Mesenchymal stem cell (in vitro differentiated cells and primary cell): Measurements from ENCODE around the gene IGSF9B.

Source experiments
- DNase-seq: peaks from one replicate; pipeline ENCODE4 v3.0.0-alpha.2; 2013
- H2AFZ ChIP-seq: one replicate; pipeline ENCODE4 v1.6.1; 2013; ENCODE audit warnings: low read depth, mild to moderate bottlenecking, control low read depth, inconsistent platforms, low read length, moderate library complexity
- H2AK5ac ChIP-seq: 2 replicates; pipeline ENCODE4 v1.6.1; 2013; ENCODE audit warnings: low read length, moderate library complexity, mild to moderate bottlenecking, inconsistent platforms; ENCODE audit not compliant: severe bottlenecking
- H2BK120ac ChIP-seq: one replicate; pipeline ENCODE4 v1.6.1; 2013; ENCODE audit warnings: low read depth, mild to moderate bottlenecking, inconsistent platforms, low read length, moderate library complexity
- H2BK12ac ChIP-seq, 2 experiments: one replicate each; pipeline ENCODE4 v1.6.1; 2013; ENCODE audit warnings: inconsistent platforms in 2 of 2, low read length in 2 of 2, mild to moderate bottlenecking in 2 of 2, moderate library complexity in 2 of 2, control low read depth in 1 of 2
- H2BK15ac ChIP-seq: one replicate; pipeline ENCODE4 v1.6.1; 2013; ENCODE audit warnings: mild to moderate bottlenecking, low read depth, inconsistent platforms; ENCODE audit not compliant: poor library complexity, severe bottlenecking
- H2BK5ac ChIP-seq: 2 replicates; pipeline ENCODE4 v1.6.1; 2013; ENCODE audit warnings: low read depth, mild to moderate bottlenecking, low read length, control low read depth, inconsistent platforms; ENCODE audit not compliant: poor library complexity, severe bottlenecking
- H3K14ac ChIP-seq, 2 experiments: one replicate each; pipeline ENCODE4 v1.6.1; 2013; ENCODE audit warnings: inconsistent platforms in 2 of 2, low read length in 2 of 2, control low read depth in 1 of 2, mild to moderate bottlenecking in 1 of 2, moderate library complexity in 1 of 2
- H3K18ac ChIP-seq, 2 experiments: one replicate each; pipeline ENCODE4 v1.6.1; 2013; ENCODE audit warnings: inconsistent platforms in 2 of 2, low read length in 2 of 2, control low read depth in 1 of 2, low read depth in 1 of 2, mild to moderate bottlenecking in 1 of 2
- H3K23ac ChIP-seq, 2 experiments: one replicate each; pipeline ENCODE4 v1.6.1; 2013; ENCODE audit warnings: inconsistent platforms in 2 of 2, low read length in 2 of 2, mild to moderate bottlenecking in 2 of 2, moderate library complexity in 2 of 2, control low read depth in 1 of 2
- H3K27ac ChIP-seq: 2 replicates; pipeline ENCODE4 v1.5.1; 2013; ENCODE audit warnings: mild to moderate bottlenecking, moderate library complexity, low read length, control low read depth, inconsistent platforms; ENCODE audit not compliant: poor library complexity, severe bottlenecking
- H3K27me3 ChIP-seq, 2 experiments: 2 replicates each; pipeline versions ENCODE4 v1.6.1 to v1.7.0; 2013; ENCODE audit warnings: low read length in 2 of 2, mild to moderate bottlenecking in 2 of 2, moderate library complexity in 2 of 2, control low read depth in 1 of 2, inconsistent platforms in 1 of 2; ENCODE audit not compliant: control insufficient read depth in 1 of 2, insufficient read depth in 1 of 2
- H3K36me3 ChIP-seq, 2 experiments: 2 replicates each; pipeline versions ENCODE4 v1.6.1 to v1.7.0; 2013; ENCODE audit warnings: low read length in 2 of 2, control low read depth in 1 of 2, inconsistent platforms in 1 of 2, low read depth in 1 of 2, mild to moderate bottlenecking in 1 of 2; ENCODE audit not compliant: insufficient read depth in 2 of 2, control insufficient read depth in 1 of 2
- H3K4ac ChIP-seq, 2 experiments: one replicate each; pipeline ENCODE4 v1.6.1; 2013; ENCODE audit warnings: inconsistent platforms in 2 of 2, low read length in 2 of 2, mild to moderate bottlenecking in 2 of 2, moderate library complexity in 2 of 2, control low read depth in 1 of 2, low read depth in 1 of 2
- H3K4me1 ChIP-seq: 2 replicates; pipeline ENCODE4 v1.6.1; 2013; ENCODE audit warnings: low read depth, low read length, control low read depth; ENCODE audit not compliant: control insufficient read depth, insufficient read depth
- H3K4me2 ChIP-seq: 2 replicates; pipeline ENCODE4 v1.6.1; 2013; ENCODE audit warnings: low read length, mild to moderate bottlenecking, inconsistent platforms; ENCODE audit not compliant: poor library complexity, severe bottlenecking
- H3K4me3 ChIP-seq, 2 experiments: 2 replicates each; pipeline versions ENCODE4 v1.5.1 to v1.7.0; 2013; ENCODE audit warnings: low read length in 2 of 2, mild to moderate bottlenecking in 2 of 2, control low read depth in 1 of 2, low read depth in 1 of 2; ENCODE audit not compliant: insufficient read depth in 1 of 2
- H3K79me1 ChIP-seq: replicated peaks from 2 replicates; pipeline ENCODE4 v1.6.1; 2013; ENCODE audit warnings: mild to moderate bottlenecking, control low read depth, low read length, inconsistent platforms; ENCODE audit not compliant: poor library complexity, severe bottlenecking
- H3K9ac ChIP-seq: 2 replicates; pipeline ENCODE4 v1.7.0; 2013; ENCODE audit warnings: mild to moderate bottlenecking, low read length, moderate library complexity
- H3K9me3 ChIP-seq: 2 replicates; pipeline ENCODE4 v1.7.0; 2013; ENCODE audit warnings: mild to moderate bottlenecking, low read length; ENCODE audit not compliant: control insufficient read depth
- H4K8ac ChIP-seq: one replicate; pipeline ENCODE4 v1.6.1; 2013; ENCODE audit warnings: inconsistent platforms, mild to moderate bottlenecking, low read length, moderate library complexity
- H4K91ac ChIP-seq: one replicate; pipeline ENCODE4 v1.6.1; 2013; ENCODE audit warnings: mild to moderate bottlenecking, low read length, inconsistent platforms
- WGBS: methylation state at CpG from one replicate; pipeline ENCODE4 v1.1.7; 2013; ENCODE audit warnings: mixed read lengths; 5-methylcytosine and 5-hydroxymethylcytosine counted together

Gene IGSF9B

GRCh38 chr11:133930767-133931448 lies 25.9 kb downstream of the IGSF9B start:
- Histone ChIP-seq H3K27ac (no peak overlapping the region), H3K9ac (no peak overlapping the region), H2BK5ac (no peak overlapping the region), H3K4ac (no peak overlapping the region), H3K9me3 (no peaks in the 10 kb centered on the region), H3K27me3 (peaks cover 5 to 26% of the 10 kb centered on the region in 2 experiments), H3K23ac (no peak overlapping the region), H4K91ac (no peak overlapping the region), H3K14ac (no peak overlapping the region), H2AFZ (no peak overlapping the region), H2AK5ac (no peak overlapping the region), H2BK15ac (no peak overlapping the region), H2BK12ac (no peak overlapping the region), H3K4me1 (no peaks in the 10 kb centered on the region), H3K4me3 (no peak overlapping the region), H2BK120ac (no peak overlapping the region), H3K36me3 (no peaks in the 10 kb centered on the region), H4K8ac (no peak overlapping the region), H3K4me2 (no peak overlapping the region), H3K18ac (no peak overlapping the region), H3K79me1 (no peaks in the 10 kb centered on the region)
- DNase-seq = no peak
- 86% methylated on average over 33 of the region's 36 CpGs for WGBS

GRCh38 chr11:133930053-133930766 lies 26.6 kb downstream of the IGSF9B start:
- H2BK15ac ChIP-seq = no peak overlapping the region
- no peak overlapping the region for H2BK120ac ChIP-seq
- no peaks in the 10 kb centered on the region for H3K9me3 ChIP-seq
- peaks cover 5 to 26% of the 10 kb centered on the region in 2 experiments for H3K27me3 ChIP-seq
- H2AFZ ChIP-seq = no peak overlapping the region
- H3K18ac ChIP-seq = no peak overlapping the region
- H3K4ac ChIP-seq = no peak overlapping the region
- H4K91ac ChIP-seq = no peak overlapping the region
- no peak overlapping the region for H3K9ac ChIP-seq
- no peak overlapping the region for H2BK12ac ChIP-seq
- no peaks in the 10 kb centered on the region for H3K36me3 ChIP-seq
- no peak for DNase-seq
- H4K8ac ChIP-seq = no peak overlapping the region
- no peak overlapping the region for H2AK5ac ChIP-seq
- no peak overlapping the region for H3K4me3 ChIP-seq
- no peak overlapping the region for H3K23ac ChIP-seq
- no peak overlapping the region for H3K14ac ChIP-seq
- 89% methylated on average over 27 of the region's 27 CpGs for WGBS
- no peaks in the 10 kb centered on the region for H3K4me1 ChIP-seq
- no peaks in the 10 kb centered on the region for H3K79me1 ChIP-seq
- H3K27ac ChIP-seq = no peak overlapping the region
- H2BK5ac ChIP-seq = no peak overlapping the region
- H3K4me2 ChIP-seq = no peak overlapping the region

GRCh38 chr11:133929401-133930052 lies 27.2 kb downstream of the IGSF9B start:
- Histone ChIP-seq H2BK120ac (no peak overlapping the region), H3K18ac (no peak overlapping the region), H4K8ac (no peak overlapping the region), H3K9me3 (no peaks in the 10 kb centered on the region), H3K36me3 (no peaks in the 10 kb centered on the region), H3K23ac (no peak overlapping the region), H4K91ac (no peak overlapping the region), H3K79me1 (no peaks in the 10 kb centered on the region), H3K4me2 (no peak overlapping the region), H3K14ac (no peak overlapping the region), H2BK12ac (no peak overlapping the region), H2BK15ac (no peak overlapping the region), H2AK5ac (no peak overlapping the region), H2AFZ (no peak overlapping the region), H3K27me3 (peaks cover 5 to 26% of the 10 kb centered on the region in 2 experiments), H3K4ac (no peak overlapping the region), H3K4me3 (no peak overlapping the region), H2BK5ac (no peak overlapping the region), H3K4me1 (no peaks in the 10 kb centered on the region), H3K27ac (no peak overlapping the region), H3K9ac (no peak overlapping the region)
- 81% methylated on average over 20 of the region's 20 CpGs for WGBS
- no peak for DNase-seq

GRCh38 chr11:133928628-133929059 lies 28.1 kb downstream of the IGSF9B start:
- Histone ChIP-seq H2BK15ac (no peak overlapping the region), H3K79me1 (no peaks in the 10 kb centered on the region), H3K27ac (no peak overlapping the region), H3K14ac (no peak overlapping the region), H3K27me3 (peaks cover 5 to 26% of the 10 kb centered on the region in 2 experiments), H2AK5ac (no peak overlapping the region), H3K23ac (no peak overlapping the region), H2AFZ (no peak overlapping the region), H3K4ac (no peak overlapping the region), H3K4me1 (no peaks in the 10 kb centered on the region), H3K4me3 (no peak overlapping the region), H3K4me2 (no peak overlapping the region), H3K9ac (no peak overlapping the region), H3K18ac (no peak overlapping the region), H2BK5ac (no peak overlapping the region), H2BK12ac (no peak overlapping the region), H3K36me3 (no peaks in the 10 kb centered on the region), H4K8ac (no peak overlapping the region), H4K91ac (no peak overlapping the region), H3K9me3 (no peaks in the 10 kb centered on the region), H2BK120ac (no peak overlapping the region)
- whole genome bisulfite sequencing = 85% methylated on average over 4 of the region's 5 CpGs
- DNase-seq = no peak
